ENCODE results near the gene VAMP7. TPM values are rescaled to one million over a fixed set of nuclear protein-coding genes. Genes with fewer than 3 reads are reported as not detected.

The VAMP7 gene
- total RNA-seq, 1 experiment from 2014 or later, result 78.4 TPM

GRCh38 chrX:155959018-155959587 lies 78.0 kb downstream of the VAMP7 start:
- no TSS peak for BruUV-seq (replicated peaks)
- ChIA-PET CTCF (no interaction called here), POLR2A (no interaction called here)
- H3K27ac ChIP-seq (ENCODE audit: low read length), result no peak overlapping the region
- H3K4me3 ChIP-seq (ENCODE audit: low read depth in 2 of 2, low read length in 2 of 2), result no peak overlapping the region
- intact Hi-C loops (cut with micrococcal nuclease; ENCODE audit: unreplicated experiment) (no loop called here), in situ Hi-C loops (cut with HindIII; ENCODE audit: low pct_unique_long_range_greater_than_20kb, low sequenced_read_pairs) (no loop called here)
- no peak for TF ChIP-seq SIN3A (IDR thresholded peaks at IDR 0.05; ENCODE audit: borderline replicate concordance, insufficient read depth, low read depth, low read length)
- no peak for TF ChIP-seq CTCF (IDR thresholded peaks at IDR 0.05)
- no peak for TF ChIP-seq TCF7L2 (IDR thresholded peaks at IDR 0.05; ENCODE audit: low read depth, low read length)
- TF ChIP-seq POLR2AphosphoS5 (IDR thresholded peaks at IDR 0.05; ENCODE audit: low read depth, low read length), result no peak
- no peak for TF ChIP-seq REST (IDR thresholded peaks at IDR 0.05; ENCODE audit: insufficient read depth in 1 of 2, low read depth in 2 of 2, low read length in 1 of 2)
- DNase-seq (ENCODE audit: low read depth, low spot score) (no peak), ATAC-seq (no peak)
- H3K4me1 ChIP-seq (ENCODE audit: control insufficient read depth, insufficient read depth, low read length), result no peaks in the 10 kb centered on the region
- H3K27me3 ChIP-seq (ENCODE audit: control insufficient read depth, insufficient read depth, low read length), result no peaks in the 10 kb centered on the region
- no peaks in the 10 kb centered on the region for H3K9me3 ChIP-seq (ENCODE audit: control insufficient read depth, insufficient read depth, low read depth, low read length)
- H3K36me3 ChIP-seq (ENCODE audit: control insufficient read depth, insufficient read depth, low read length), result no peaks in the 10 kb centered on the region

GRCh38 chrX:155962906-155963305 lies 81.8 kb downstream of the VAMP7 start:
- ChIA-PET CTCF (no interaction called here), POLR2A (no interaction called here)
- no peak overlapping the region for H3K27ac ChIP-seq (ENCODE audit: low read length)
- no peaks in the 10 kb centered on the region for H3K4me1 ChIP-seq (ENCODE audit: control insufficient read depth, insufficient read depth, low read length)
- H3K36me3 ChIP-seq (ENCODE audit: control insufficient read depth, insufficient read depth, low read length), result no peaks in the 10 kb centered on the region
- no peak overlapping the region for H3K4me3 ChIP-seq (ENCODE audit: low read depth in 2 of 2, low read length in 2 of 2)
- intact Hi-C loops (cut with micrococcal nuclease; ENCODE audit: unreplicated experiment) (no loop called here), in situ Hi-C loops (cut with HindIII; ENCODE audit: low pct_unique_long_range_greater_than_20kb, low sequenced_read_pairs) (no loop called here)
- no peaks in the 10 kb centered on the region for H3K9me3 ChIP-seq (ENCODE audit: control insufficient read depth, insufficient read depth, low read depth, low read length)
- H3K27me3 ChIP-seq (ENCODE audit: control insufficient read depth, insufficient read depth, low read length), result no peaks in the 10 kb centered on the region
- no TSS peak for BruUV-seq (replicated peaks)
- DNase-seq (ENCODE audit: low read depth, low spot score) (no peak), ATAC-seq (no peak)
- TF ChIP-seq POLR2AphosphoS5 (IDR thresholded peaks at IDR 0.05; ENCODE audit: low read depth, low read length), result no peak
- TF ChIP-seq REST (IDR thresholded peaks at IDR 0.05; ENCODE audit: insufficient read depth in 1 of 2, low read depth in 2 of 2, low read length in 1 of 2), result no peak
- no peak for TF ChIP-seq SIN3A (IDR thresholded peaks at IDR 0.05; ENCODE audit: borderline replicate concordance, insufficient read depth, low read depth, low read length)
- TF ChIP-seq CTCF (IDR thresholded peaks at IDR 0.05), result no peak
- TF ChIP-seq TCF7L2 (IDR thresholded peaks at IDR 0.05; ENCODE audit: low read depth, low read length), result no peak

Data from Panc1 (cell line).